Adipocyte (in vitro differentiated cells): ENCODE results near the gene CYTL1.
A peak's percentile ranks its signal among the peaks of the same experiment; 100 is the strongest.

ENCODE experiments used
- DNase-seq: peaks from one replicate; pipeline ENCODE4 v3.0.0-alpha.2; 2015; ENCODE audit warnings: low read depth
- H3K27me3 ChIP-seq: replicated peaks from 2 replicates; pipeline ENCODE4 v1.7.0; 2013; ENCODE audit warnings: mild to moderate bottlenecking, low read length, moderate library complexity; ENCODE audit not compliant: control insufficient read depth, insufficient read depth
- H3K36me3 ChIP-seq: 2 replicates; pipeline ENCODE4 v1.7.0; 2013; ENCODE audit warnings: low read length, mild to moderate bottlenecking, moderate library complexity; ENCODE audit not compliant: control insufficient read depth, insufficient read depth, severe bottlenecking
- H3K4me1 ChIP-seq: 2 replicates; pipeline ENCODE4 v1.7.0; 2013; ENCODE audit warnings: mild to moderate bottlenecking, low read length, moderate library complexity; ENCODE audit not compliant: control insufficient read depth, insufficient read depth
- H3K4me3 ChIP-seq: 2 replicates; pipeline ENCODE4 v1.7.0; 2013; ENCODE audit warnings: mild to moderate bottlenecking, low read length, moderate library complexity
- H3K9ac ChIP-seq: 2 replicates; pipeline ENCODE4 v1.7.0; 2013; ENCODE audit warnings: mild to moderate bottlenecking, low read length, moderate library complexity
- H3K9me3 ChIP-seq: 2 replicates; pipeline ENCODE4 v1.7.0; 2013; ENCODE audit warnings: mild to moderate bottlenecking, low read length, moderate library complexity; ENCODE audit not compliant: control insufficient read depth

CYTL1 gene

GRCh38 chr4:5045097-5045496 lies 25.8 kb upstream of the CYTL1 start:
- no peak overlapping the region for H3K4me3 ChIP-seq
- H3K9me3 ChIP-seq: no peaks in the 10 kb centered on the region
- DNase-seq: peak; percentile 39
- no peak overlapping the region for H3K9ac ChIP-seq
- no peaks in the 10 kb centered on the region for H3K27me3 ChIP-seq
- H3K4me1 ChIP-seq: peaks cover 6% of the 10 kb centered on the region
- no peaks in the 10 kb centered on the region for H3K36me3 ChIP-seq

GRCh38 chr4:5044341-5044740 lies 25.1 kb upstream of the CYTL1 start:
- Histone ChIP-seq H3K4me1 (peaks cover 6% of the 10 kb centered on the region), H3K36me3 (no peaks in the 10 kb centered on the region), H3K9ac (no peak overlapping the region), H3K4me3 (no peak overlapping the region), H3K27me3 (no peaks in the 10 kb centered on the region), H3K9me3 (no peaks in the 10 kb centered on the region)
- DNase-seq: no peak

DNA sequence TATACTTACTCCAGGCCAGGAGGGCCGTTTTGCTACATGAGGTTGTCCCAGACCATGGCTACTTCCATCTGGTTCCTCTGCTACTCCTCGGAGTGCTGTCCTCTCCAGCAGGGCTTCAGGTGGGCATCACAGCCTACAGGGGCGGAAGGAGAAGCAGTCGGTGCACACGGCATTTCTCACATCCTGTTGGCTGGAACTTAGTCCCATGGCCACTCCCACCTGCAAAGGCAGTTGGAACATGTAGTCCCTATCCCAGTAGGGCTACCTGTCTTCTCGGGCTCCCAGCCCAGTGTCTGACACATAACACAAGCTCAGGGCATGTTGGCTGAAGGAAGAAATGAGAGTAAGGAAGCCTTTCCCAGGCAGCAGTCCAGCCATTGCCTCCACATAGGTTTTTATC lies 24.3 kb upstream of the CYTL1 start:
- Histone ChIP-seq H3K27me3 (no peaks in the 10 kb centered on the region), H3K36me3 (no peaks in the 10 kb centered on the region), H3K9me3 (no peaks in the 10 kb centered on the region), H3K9ac (no peak overlapping the region), H3K4me1 (peaks cover 12% of the 10 kb centered on the region), H3K4me3 (no peak overlapping the region)
- DNase-seq: no peak

GRCh38 chr4:5041699-5042098 lies 22.4 kb upstream of the CYTL1 start:
- no peak for DNase-seq
- Histone ChIP-seq H3K9me3 (no peaks in the 10 kb centered on the region), H3K27me3 (no peaks in the 10 kb centered on the region), H3K4me3 (no peak overlapping the region), H3K4me1 (peaks cover 23% of the 10 kb centered on the region), H3K36me3 (no peaks in the 10 kb centered on the region), H3K9ac (no peak overlapping the region)

- no peak overlapping the region for H3K4me3 ChIP-seq
- no peaks in the 10 kb centered on the region for H3K27me3 ChIP-seq
- peaks cover 23% of the 10 kb centered on the region for H3K4me1 ChIP-seq
- no peaks in the 10 kb centered on the region for H3K36me3 ChIP-seq
- no peak overlapping the region for H3K9ac ChIP-seq
- no peak for DNase-seq
- H3K9me3 ChIP-seq: no peaks in the 10 kb centered on the region
Observed at GRCh38 chr4:5040856-5041620, 21.8 kb upstream of the CYTL1 start.

DNA sequence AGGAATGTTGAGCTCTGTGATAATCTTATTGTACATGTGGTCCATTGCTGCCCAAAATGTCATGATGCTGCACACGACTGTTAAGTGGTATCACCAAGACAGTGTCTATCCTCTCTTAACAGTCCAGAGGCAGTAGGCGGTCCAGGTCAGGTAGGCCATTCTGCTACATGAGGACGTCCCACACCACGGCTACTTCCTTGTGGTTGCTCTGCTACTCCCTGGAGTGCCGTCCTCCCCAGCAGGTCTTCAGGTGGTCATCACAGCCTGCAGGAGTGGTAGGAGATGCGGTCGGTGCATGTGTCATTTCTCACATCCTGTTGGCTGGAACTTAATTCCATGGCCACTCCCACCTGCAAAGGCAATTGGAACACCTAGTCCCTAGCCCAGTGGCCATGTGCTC lies 20.5 kb upstream of the CYTL1 start:
- no peak for DNase-seq
- Histone ChIP-seq H3K4me1 (peaks cover 17% of the 10 kb centered on the region), H3K27me3 (no peaks in the 10 kb centered on the region), H3K9me3 (no peaks in the 10 kb centered on the region), H3K9ac (no peak overlapping the region), H3K4me3 (no peak overlapping the region), H3K36me3 (no peaks in the 10 kb centered on the region)

GRCh38 chr4:5037553-5038551 lies 18.6 kb upstream of the CYTL1 start:
- Histone ChIP-seq H3K9ac (no peak overlapping the region), H3K27me3 (no peaks in the 10 kb centered on the region), H3K36me3 (no peaks in the 10 kb centered on the region), H3K9me3 (no peaks in the 10 kb centered on the region), H3K4me3 (peak overlapping the region; percentile 24), H3K4me1 (peaks cover 29% of the 10 kb centered on the region)
- peak; percentile 97 for DNase-seq

- peak; percentile 72 for DNase-seq
- Histone ChIP-seq H3K4me3 (no peak overlapping the region), H3K4me1 (peaks cover 29% of the 10 kb centered on the region), H3K9me3 (no peaks in the 10 kb centered on the region), H3K36me3 (no peaks in the 10 kb centered on the region), H3K27me3 (no peaks in the 10 kb centered on the region), H3K9ac (no peak overlapping the region)
Observed at GRCh38 chr4:5036239-5036638, 17.0 kb upstream of the CYTL1 start.

DNA sequence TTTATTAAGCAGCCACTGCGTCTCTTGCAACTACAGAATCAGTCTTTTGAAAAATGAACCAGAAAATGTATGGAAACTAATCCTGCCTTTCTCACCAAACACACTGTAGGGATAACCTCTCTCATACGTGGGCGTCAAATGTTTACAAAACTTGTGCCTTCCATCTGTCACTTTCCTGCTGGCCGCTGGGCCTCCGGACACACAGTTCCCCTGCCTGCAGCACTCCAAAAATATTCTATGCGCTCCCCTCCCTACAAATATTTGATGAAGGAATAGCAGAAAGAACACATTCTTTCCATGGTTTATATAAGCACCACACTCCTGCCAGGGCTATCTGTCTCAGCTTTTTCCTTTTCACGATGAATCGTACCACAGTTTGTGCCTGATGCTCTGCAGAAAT lies 14.9 kb upstream of the CYTL1 start:
- H3K36me3 ChIP-seq: no peaks in the 10 kb centered on the region
- H3K4me3 ChIP-seq: no peak overlapping the region
- no peaks in the 10 kb centered on the region for H3K27me3 ChIP-seq
- no peaks in the 10 kb centered on the region for H3K9me3 ChIP-seq
- DNase-seq: peak; percentile 55
- H3K4me1 ChIP-seq: peaks cover 28% of the 10 kb centered on the region
- H3K9ac ChIP-seq: no peak overlapping the region

- H3K27me3 ChIP-seq: no peaks in the 10 kb centered on the region
- H3K4me1 ChIP-seq: peaks cover 20% of the 10 kb centered on the region
- no peaks in the 10 kb centered on the region for H3K9me3 ChIP-seq
- DNase-seq: peak; percentile 30
- H3K9ac ChIP-seq: no peak overlapping the region
- H3K4me3 ChIP-seq: no peak overlapping the region
- H3K36me3 ChIP-seq: no peaks in the 10 kb centered on the region
Observed at GRCh38 chr4:5033281-5033841, 14.1 kb upstream of the CYTL1 start.

DNA sequence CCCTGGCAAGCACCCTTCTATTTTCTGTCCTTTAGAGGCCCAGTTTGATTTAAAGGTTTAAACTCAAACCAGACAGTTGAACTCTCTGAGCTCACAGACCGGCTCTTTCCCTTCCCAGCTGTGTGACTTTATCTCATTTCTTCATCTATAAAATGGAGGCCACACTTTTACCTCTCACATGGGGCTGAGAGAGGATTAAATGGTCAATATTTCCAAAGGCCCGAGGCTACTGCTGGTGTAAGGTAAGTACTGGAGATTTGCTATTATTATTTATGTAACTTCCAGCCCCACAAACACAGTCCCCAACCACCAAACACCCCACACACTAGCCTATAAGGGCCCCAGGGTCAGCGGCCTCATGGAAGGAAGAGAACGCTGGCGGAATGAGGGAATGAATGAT lies 13.6 kb upstream of the CYTL1 start:
- no peaks in the 10 kb centered on the region for H3K27me3 ChIP-seq
- H3K9me3 ChIP-seq: no peaks in the 10 kb centered on the region
- DNase-seq: no peak
- no peak overlapping the region for H3K4me3 ChIP-seq
- H3K36me3 ChIP-seq: no peaks in the 10 kb centered on the region
- peaks cover 18% of the 10 kb centered on the region for H3K4me1 ChIP-seq
- H3K9ac ChIP-seq: no peak overlapping the region
